Activated naive CD4-positive, alpha-beta T cell (primary cell): ENCODE measurements around the gene METRNL.
"Not testable (repeated sequence)": the region's sequence is repeated elsewhere in the genome, so short reads cannot be mapped to it uniquely, and the experiment has no call there.

ENCODE experiments used
- DNase-seq, 4 experiments: peaks; one replicate each; lab custom pipeline; 2025; lab: John Stamatoyannopoulos, UW

METRNL gene

DNA sequence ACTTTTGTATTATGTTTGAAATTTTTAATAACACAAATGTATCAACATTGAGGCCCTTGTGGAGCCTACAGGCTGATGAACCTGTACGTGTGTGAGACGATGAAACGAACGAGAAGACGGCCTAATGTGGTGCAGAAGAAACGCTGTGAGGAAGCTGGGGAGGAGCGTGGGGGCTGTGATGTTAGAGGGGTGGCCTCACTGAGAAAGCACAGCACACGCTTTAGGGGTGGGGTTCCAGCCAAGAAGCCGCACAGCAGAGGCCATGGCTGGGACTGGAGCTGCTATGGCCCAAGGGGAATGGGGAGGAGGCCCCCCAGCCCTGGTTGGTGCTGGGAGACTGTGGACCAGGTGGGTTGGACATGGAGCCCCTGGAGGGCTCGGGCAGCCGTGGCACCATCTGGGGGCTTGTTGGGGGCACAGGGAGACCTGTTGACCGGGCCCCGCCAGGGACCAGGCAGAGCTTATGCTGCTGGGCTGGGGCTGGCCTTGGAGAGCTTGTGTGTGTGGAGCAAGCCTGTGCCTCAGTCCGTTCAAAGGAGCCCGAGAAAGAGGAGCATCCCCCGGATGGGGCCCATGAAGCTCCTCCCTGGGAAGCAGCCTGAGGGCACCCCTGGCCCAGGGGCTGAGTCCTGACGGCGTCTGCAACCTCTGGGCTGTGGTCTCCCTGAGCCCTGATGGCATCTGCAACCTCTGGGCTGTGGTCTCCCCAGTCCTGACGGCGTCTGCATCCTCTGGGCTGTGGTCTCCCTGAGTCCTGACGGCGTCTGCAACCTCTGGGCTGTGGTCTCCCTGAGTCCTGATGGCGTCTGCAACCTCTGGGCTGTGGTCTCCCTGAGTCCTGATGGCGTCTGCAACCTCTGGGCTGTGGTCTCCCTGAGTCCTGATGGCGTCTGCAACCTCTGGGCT lies 44.7 kb downstream of the METRNL start:
- DNase-seq = no peak

GRCh38 chr17:83124871-83125514 lies 45.6 kb downstream of the METRNL start:
- no peak for DNase-seq

GRCh38 chr17:83125515-83126274 lies 46.3 kb downstream of the METRNL start:
- DNase-seq = no peak

- no peak for DNase-seq
Observed at GRCh38 chr17:83126275-83126811, 46.9 kb downstream of the METRNL start.

DNA sequence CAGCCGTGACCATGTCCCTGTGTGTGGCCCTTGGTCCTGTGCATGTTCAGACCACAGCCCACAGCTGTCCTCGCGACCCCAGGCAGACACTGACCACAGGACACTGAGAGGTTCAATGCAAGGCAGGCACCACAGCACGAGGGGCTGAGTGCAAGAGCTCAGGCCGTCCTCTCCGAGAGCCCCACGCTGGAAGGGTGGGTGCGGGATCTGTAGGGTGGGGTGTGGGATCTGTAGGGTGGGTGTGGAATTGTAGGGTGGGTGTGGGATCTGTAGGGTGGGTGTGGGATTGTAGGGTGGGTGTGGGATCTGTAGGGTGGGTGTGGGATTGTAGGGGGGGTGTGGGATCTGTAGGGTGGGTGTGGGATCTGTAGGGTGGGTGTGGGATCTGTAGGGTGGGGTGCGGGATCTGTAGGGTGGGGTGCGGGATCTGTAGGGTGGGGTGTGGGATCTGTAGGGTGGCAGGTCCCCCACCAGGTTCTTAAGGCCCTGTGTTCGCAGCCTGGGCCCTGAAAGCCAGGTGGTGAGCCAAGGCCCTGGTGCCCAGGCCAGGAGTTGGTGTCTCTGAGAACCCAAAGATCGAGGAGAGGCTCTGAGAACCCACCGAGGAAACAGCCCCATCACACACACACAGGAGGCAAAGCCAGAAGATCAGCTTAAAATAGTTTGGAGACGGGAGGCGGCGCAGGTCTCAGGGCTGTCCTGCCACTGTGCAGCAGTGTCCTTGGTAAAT lies 48.2 kb downstream of the METRNL start:
- DNase-seq = no peak

DNA sequence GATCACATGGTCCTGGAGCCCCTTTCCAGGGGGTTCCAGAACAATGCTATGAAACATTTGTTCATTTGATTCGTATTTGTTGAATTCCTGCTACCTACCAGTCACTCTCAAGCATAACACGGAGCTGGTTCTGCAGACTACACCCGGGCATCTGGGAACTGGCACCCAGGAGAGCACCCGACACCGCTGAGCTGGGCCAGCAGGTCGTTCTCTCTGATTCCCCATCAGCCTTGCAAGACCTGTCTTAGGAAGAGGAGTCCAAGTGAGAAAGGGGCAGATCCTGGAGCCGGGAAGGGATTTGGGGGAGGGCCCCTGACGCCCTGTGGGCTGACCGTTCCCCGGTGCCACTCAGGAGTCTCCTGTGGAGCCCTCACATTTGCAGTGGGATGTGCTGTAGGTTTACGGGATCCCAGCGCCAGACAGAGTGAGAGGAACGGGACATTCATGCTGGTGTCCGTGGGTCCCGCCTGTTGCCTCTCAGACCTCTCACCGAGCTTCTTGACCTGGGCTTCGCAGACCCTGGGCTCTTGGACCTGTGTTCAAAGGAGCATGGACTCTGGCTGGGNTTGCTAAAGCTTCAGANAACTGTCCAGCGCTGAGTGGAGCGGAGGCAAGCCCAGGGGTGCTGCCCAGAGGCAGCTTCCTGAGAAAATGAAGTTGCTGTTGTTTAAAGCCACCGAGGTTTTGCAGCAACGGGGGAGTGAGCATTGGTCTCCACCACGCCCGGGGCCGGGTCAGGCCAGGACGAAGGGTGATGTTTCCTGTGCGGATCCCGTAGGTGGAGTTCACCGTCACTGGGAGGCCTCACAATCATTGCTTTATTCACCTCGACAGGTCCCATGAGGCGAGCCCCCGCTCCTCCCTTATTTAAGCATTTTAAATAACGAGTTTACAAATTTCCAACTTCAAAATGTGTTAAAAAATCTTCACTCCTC lies 49.2 kb downstream of the METRNL start:
- DNase-seq = no peak

GRCh38 chr17:83129676-83130075 lies 50.3 kb downstream of the METRNL start:
- DNase-seq = no peak

DNA sequence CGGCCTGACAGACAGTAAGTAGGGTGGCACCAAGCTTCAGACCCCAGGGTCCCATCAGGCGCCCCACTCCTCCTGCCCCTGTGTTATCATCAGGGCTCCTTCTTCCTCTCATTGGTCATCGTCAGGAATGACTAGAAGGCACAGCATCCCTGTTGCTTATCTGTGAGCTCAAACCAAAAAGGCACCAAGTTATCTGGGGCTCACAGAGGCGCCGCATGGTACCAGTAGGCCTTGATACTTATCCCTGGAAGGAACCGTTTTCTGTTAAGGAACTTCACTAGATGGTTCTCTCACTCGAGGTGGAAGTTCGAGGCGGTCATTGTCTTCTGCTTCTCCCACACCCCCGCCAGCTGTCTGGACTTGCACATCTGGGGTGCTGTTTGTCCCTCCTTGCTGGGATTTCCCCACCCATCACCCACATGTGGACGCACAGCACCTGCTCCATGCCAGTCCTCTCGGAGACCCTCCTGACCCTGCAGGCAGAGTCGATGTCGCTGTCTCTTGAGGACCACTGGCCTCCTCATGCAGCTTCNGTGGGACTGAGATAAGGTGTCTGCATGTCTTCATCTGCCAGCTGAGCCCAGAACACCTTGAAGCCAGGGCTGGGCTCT lies 52.1 kb downstream of the METRNL start:
- no peak for DNase-seq

GRCh38 chr17:83132251-83133081 lies 53.1 kb downstream of the METRNL start:
- no peak for DNase-seq

DNA sequence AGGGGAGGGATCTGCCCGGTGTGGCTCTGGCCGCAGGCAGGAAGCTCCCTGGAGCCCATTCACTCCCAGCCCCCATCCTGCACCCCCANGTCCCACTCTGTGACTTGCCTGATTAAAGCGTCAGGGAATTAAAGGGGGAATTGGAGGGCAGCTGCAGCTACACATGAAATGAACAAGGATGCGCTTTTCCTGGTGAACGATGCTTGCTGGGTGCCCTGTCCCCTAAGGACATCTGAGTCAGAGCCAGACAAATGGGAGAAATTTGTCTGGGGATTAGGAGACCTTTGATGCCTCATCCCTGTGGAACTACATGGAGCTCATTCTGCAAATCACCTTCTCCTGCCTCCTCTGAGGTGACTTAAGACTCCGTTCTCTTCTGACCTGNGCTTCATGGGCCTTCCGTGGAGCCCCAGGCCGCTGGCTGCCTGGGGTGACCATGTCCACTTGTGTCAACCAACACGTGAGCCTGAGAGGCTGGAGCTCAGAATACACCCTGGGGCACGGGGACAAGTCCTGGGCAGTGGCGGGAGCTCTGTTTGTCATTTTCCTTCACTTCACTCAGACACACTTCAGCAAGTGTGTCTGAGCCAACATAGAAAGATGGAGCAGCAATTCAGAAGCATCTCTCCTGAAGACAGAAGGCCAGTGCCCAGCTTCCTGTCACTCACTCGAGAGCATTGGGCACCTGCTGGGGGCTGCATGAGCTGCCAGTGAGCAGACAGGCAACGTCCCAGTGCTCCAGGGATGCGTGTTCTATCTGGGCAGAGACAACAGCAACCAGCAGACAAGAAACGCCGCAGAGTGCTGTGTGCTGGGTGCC lies 54.1 kb downstream of the METRNL start:
- DNase-seq = no peak

GRCh38 chr17:83134456-83134855 lies 55.0 kb downstream of the METRNL start:
- DNase-seq = not testable (repeated sequence)

- DNase-seq = no peak
Observed at GRCh38 chr17:83135692-83136091, 56.3 kb downstream of the METRNL start.

DNA sequence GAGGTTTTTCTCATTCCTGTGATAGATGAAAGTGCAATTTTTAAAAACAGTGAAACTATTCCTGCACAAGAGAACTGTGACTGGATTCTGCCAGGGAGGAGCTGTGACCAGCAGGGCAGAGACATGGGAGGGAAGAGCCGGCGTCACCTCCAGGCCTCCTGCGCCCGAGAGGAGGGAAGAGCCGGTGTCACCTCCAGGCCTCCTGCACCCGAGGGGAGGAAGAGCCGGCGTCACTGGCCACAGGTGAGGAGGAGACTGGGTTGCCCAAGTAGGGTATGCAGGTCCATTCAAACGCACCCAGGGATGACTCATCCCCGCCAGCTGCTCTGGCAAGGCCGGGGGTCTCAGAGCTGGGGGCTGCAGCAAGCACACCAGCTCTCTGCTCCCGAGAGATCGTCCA lies 56.7 kb downstream of the METRNL start:
- no peak for DNase-seq

DNA sequence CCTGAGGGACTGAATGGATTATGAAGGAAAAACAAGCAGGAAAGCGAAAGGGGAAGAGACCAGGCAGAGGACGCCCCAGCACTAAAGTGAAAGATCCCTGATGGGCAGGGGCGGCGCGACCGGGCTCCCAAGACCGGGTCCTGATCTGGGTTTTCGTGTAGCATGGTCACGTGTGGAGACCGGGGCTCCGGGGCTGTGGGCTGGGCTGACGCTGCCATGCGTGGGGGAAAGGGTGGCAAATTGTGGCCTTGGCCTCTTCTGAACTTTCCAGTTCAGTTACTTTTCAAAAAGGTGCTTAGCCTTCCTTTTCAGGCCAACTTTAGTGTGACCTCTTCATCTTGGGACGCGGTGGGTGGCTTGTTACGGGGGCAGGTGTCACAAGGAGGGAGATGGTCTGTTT lies 57.5 kb downstream of the METRNL start:
- no peak for DNase-seq

DNA sequence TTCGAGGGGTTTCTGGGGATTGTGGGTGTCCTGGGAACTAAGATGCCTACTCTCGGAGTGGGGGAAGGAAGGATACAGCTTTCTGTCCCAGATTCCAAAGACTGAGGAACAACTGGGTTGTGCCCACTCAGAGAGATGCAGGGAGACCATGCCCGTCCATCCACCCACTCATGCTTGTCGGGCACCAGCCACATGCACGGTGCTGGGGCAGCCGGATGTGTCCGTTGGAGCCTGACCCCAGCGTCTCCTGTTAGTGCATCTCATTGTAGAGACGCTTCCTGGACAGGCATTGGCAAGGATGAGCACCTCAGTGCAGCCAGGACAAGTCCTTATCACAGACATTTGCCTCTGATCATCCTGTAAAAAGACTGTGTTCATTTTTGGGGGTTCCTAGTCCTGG lies 58.1 kb downstream of the METRNL start:
- no peak for DNase-seq

DNA sequence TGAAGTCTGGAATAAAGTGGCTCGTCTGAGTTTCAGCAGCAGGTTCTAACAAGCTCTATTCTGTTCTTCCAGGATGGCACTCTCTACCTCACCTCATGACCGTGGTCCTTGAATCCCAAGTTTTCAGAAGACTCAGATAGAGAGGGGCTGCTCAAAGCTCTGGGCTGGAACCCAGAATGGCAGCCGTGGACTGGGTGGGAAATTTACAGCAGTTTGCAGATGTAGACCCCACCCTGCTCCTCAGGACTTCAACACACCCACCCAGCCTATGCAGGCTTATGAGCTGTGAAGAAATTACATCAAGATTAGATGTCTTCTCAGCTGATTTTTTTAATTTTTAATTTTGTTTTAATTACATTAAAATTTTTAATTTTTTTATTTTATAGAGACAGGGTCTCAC lies 59.4 kb downstream of the METRNL start:
- no peak for DNase-seq

- DNase-seq = not testable (repeated sequence)
Observed at GRCh38 chr17:83139541-83140248, 60.3 kb downstream of the METRNL start.

GRCh38 chr17:83140249-83140566 lies 60.8 kb downstream of the METRNL start:
- DNase-seq = not testable (repeated sequence)
